K562 (cell line): ENCODE measurements around the gene CCDC85B.

ENCODE experiments used
- BCL6 ChIP-seq: fragments of 250-450 bp; sonication (Bioruptor Pico); IDR thresholded peaks from 2 replicates; pipeline ENCODE4 v1.4.0; 2020
- BMI1 ChIP-seq: fragments of 150-350 bp; IDR thresholded peaks from 2 replicates; pipeline ENCODE4 v1.6.1; 2014; ENCODE audit warnings: low read length
- CBX1 ChIP-seq: sonication (generic); IDR thresholded peaks from 2 replicates; pipeline ENCODE4 v1.6.1; 2016; ENCODE audit warnings: antibody characterized with exemption, low read depth, mild to moderate bottlenecking
- EZH2 ChIP-seq: IDR thresholded peaks from 2 replicates; pipeline ENCODE4 v1.6.1; 2012; ENCODE audit warnings: low read depth, mild to moderate bottlenecking, inconsistent platforms, low read length, borderline replicate concordance
- GABPB2 ChIP-seq: fragments of 250-450 bp; sonication (Bioruptor Pico); conservative IDR thresholded peaks from 2 replicates; pipeline ENCODE4 v1.5.1; 2021; ENCODE audit warnings: mild to moderate bottlenecking
- NBN ChIP-seq: fragments of 450-650 bp; IDR thresholded peaks from 2 replicates; pipeline ENCODE4 v1.6.1; 2016; ENCODE audit warnings: low read depth, mild to moderate bottlenecking
- NCOA2 ChIP-seq, 2 experiments: fragments of 450-650 bp; IDR thresholded peaks; 2 replicates each; pipeline ENCODE4 v1.6.1; 2018; ENCODE audit warnings: mild to moderate bottlenecking in 2 of 2, moderate library complexity in 1 of 2; ENCODE audit not compliant: partially characterized antibody in 2 of 2
- POLR2AphosphoS5 ChIP-seq: IDR thresholded peaks from 2 replicates; pipeline ENCODE4 v1.6.1; 2011; ENCODE audit warnings: mild to moderate bottlenecking, low read depth, low read length, moderate library complexity; ENCODE audit not compliant: control insufficient read depth, insufficient read depth
- SPI1 ChIP-seq: IDR thresholded peaks from 2 replicates; pipeline ENCODE4 v1.6.1; 2011; ENCODE audit warnings: low read depth, low read length, control low read depth, borderline replicate concordance
- TCF3 ChIP-seq: sonication (generic); formaldehyde crosslinking; IDR thresholded peaks from 2 replicates; pipeline ENCODE4 v1.4.0; 2020; ENCODE audit warnings: mild to moderate bottlenecking, missing genetic modification reagents
- ZNF23 ChIP-seq: fragments of 250-450 bp; sonication (Bioruptor Pico); IDR thresholded peaks from 2 replicates; pipeline ENCODE4 v1.4.0; 2020; ENCODE audit warnings: mild to moderate bottlenecking
- TF ChIP-seq, protein P1 (sequence below): IDR thresholded peaks from 3 replicates; pipeline ENCODE4 v1.6.1; 2011; ENCODE audit warnings: borderline replicate concordance, mild to moderate bottlenecking; ENCODE audit not compliant: insufficient read length, insufficient read depth
- TF ChIP-seq, protein P2 (sequence below), 3 experiments: IDR thresholded peaks in 2 of 3; conservative IDR thresholded peaks in 1 of 3; 2 replicates each; pipeline ENCODE4 v1.5.1; 2011 to 2012; ENCODE audit warnings: low read length in 3 of 3, mild to moderate bottlenecking in 3 of 3, control low read depth in 2 of 3, improper control_type of control experiment in 1 of 3, inconsistent platforms in 1 of 3, low read depth in 1 of 3, mixed read lengths in 1 of 3, moderate library complexity in 1 of 3; ENCODE audit not compliant: insufficient read depth in 2 of 3

DNA sequence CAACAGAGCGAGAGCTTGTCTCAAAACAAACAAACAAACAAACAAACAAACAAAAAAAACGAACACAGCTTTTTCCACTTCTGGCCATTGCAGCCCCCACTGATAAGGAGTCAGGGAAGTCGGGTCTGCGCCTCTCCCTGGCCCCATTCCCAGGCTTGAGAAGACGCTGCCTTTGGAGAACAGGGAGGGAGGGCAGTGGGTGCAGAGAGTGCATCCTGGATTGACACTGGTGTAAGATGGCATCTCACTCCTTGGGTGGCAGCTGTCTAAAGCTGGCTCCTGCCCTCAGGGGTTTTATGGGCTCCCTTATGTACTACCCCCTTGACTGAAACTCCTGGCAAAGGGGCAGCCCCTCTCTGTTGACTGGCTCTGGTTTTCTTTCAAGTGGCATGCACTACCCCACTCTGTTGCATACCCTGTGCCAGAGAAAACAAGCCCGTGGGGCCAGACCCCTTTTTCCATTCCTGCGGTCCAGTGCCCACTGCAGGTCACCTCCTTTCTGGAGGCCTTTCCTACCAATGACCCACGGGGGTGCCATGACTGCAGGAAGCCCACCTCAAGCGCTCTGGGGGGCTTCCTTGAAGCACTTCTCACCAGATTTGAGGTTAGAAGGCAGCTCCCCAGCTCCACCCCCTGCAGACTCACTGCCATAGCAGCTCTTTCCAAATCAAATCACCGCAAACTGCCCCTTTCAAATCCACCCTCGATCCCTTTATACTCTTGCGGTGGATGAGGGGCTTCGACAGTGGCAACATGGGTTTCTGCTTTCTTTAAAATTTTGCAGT is 41.5 kb downstream of the CCDC85B start:
- TF ChIP-seq, protein P1, sequence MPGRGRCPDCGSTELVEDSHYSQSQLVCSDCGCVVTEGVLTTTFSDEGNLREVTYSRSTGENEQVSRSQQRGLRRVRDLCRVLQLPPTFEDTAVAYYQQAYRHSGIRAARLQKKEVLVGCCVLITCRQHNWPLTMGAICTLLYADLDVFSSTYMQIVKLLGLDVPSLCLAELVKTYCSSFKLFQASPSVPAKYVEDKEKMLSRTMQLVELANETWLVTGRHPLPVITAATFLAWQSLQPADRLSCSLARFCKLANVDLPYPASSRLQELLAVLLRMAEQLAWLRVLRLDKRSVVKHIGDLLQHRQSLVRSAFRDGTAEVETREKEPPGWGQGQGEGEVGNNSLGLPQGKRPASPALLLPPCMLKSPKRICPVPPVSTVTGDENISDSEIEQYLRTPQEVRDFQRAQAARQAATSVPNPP: no peak
- TF ChIP-seq TCF3 (CRISPR knock-in tag) (no peak), BMI1 (no peak), NCOA2 (IDR thresholded peaks at IDR 0.05; ENCODE audit: partially characterized antibody in 2 of 2) (no peak), ZNF23 (CRISPR knock-in tag) (no peak), CBX1 (no peak), POLR2AphosphoS5 (no peak), EZH2 (no peak), BCL6 (CRISPR knock-in tag) (no peak), NBN (no peak), GABPB2 (CRISPR knock-in tag) (no peak), SPI1 (no peak)
- TF ChIP-seq, protein P2, sequence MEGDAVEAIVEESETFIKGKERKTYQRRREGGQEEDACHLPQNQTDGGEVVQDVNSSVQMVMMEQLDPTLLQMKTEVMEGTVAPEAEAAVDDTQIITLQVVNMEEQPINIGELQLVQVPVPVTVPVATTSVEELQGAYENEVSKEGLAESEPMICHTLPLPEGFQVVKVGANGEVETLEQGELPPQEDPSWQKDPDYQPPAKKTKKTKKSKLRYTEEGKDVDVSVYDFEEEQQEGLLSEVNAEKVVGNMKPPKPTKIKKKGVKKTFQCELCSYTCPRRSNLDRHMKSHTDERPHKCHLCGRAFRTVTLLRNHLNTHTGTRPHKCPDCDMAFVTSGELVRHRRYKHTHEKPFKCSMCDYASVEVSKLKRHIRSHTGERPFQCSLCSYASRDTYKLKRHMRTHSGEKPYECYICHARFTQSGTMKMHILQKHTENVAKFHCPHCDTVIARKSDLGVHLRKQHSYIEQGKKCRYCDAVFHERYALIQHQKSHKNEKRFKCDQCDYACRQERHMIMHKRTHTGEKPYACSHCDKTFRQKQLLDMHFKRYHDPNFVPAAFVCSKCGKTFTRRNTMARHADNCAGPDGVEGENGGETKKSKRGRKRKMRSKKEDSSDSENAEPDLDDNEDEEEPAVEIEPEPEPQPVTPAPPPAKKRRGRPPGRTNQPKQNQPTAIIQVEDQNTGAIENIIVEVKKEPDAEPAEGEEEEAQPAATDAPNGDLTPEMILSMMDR (IDR thresholded peaks at IDR 0.05 in 2 of 3, conservative IDR thresholded peaks at IDR 0.05 in 1 of 3; ENCODE audit: insufficient read depth in 2 of 3, low read depth in 1 of 3, low read length in 3 of 3): no peak
